Activated naive CD4-positive, alpha-beta T cell treated with anti-CD3 and anti-CD28 coated beads, Interleukin-2, amount 10 ng/mL, durations not matched to agents 7 days and 5 days (primary cell): Measurements from ENCODE around the gene WDR53.
"Not testable (repeated sequence)": the region's sequence is repeated elsewhere in the genome, so short reads cannot be mapped to it uniquely, and the experiment has no call there.

Source experiments
- CTCF ChIA-PET: fragments of 350-600 bp; sonication (Branson Sonifier 250); formaldehyde crosslinking; loops from one replicate; lab custom pipeline; 2021; ENCODE audit warnings: antibody characterized with exemption; lab: Charles Lee
- DNase-seq: peaks from one replicate; pipeline ENCODE4 v3.0.0-alpha.2; 2020
- H3K27ac Mint-ChIP-seq: one replicate; pipeline ENCODE4 v1.8.0; 2021; ENCODE audit warnings: mild to moderate bottlenecking, moderate library complexity, mixed read lengths
- H3K27me3 Mint-ChIP-seq: one replicate; pipeline ENCODE4 v1.8.0; 2021; ENCODE audit warnings: mild to moderate bottlenecking, mixed read lengths
- H3K36me3 Mint-ChIP-seq: one replicate; pipeline ENCODE4 v1.8.0; 2021; ENCODE audit warnings: mixed read lengths
- H3K4me1 Mint-ChIP-seq: one replicate; pipeline ENCODE4 v1.8.0; 2021; ENCODE audit warnings: mixed read lengths
- H3K4me3 Mint-ChIP-seq: one replicate; pipeline ENCODE4 v1.8.0; 2021; ENCODE audit warnings: mild to moderate bottlenecking, moderate library complexity, mixed read lengths
- H3K9me3 Mint-ChIP-seq: one replicate; pipeline ENCODE4 v1.8.0; 2021; ENCODE audit warnings: mixed read lengths

WDR53 gene

DNA sequence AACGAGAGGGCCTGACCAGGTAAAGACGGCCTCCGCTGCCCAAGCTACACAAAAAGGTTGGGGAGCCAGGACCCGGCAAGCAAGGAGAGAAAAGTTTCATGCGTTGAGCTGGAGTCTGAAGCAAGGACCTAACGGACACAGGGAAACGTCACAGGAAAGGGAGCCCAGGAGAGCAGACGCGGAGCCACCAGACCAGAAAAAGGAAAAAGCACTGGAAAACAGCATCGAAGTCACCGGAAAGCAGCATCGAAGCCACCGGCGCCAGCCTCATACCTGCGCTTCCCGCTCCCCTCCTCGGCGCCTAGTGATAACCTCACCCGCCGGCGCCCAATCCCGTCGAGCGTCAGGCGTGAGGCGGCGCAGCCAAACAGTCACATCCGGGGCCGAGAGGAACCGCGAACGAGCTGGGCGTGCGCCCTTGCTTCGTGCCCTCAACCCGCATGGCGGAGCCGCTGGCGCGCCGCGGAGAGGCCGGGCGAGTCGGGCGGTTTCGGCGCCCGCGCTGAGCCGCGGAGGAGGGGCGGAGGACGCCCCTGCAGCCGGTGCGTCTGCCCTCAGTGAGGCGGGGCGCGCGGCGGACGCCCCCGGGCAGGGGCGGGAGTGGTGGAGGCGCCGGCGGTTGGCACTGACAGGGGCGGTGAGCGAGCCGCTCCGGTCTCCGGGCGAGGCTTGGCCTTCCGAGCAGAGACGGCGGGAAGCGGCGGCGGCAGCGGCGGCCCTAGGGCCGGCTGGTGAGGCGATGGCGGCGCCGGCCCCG lies at the start of gene WDR53, which contains the start of gene FBXO45:
TSS of gene WDR53 (minus strand) at position 309 of the 757 bp plus-strand sequence. CDS start 7,079 bp downstream, outside the sequence.
TSS of gene FBXO45 (plus strand) at position 415 of the 757 bp plus-strand sequence. CDS start at position 740, 325 bp downstream.
- H3K36me3 Mint-ChIP-seq, result peaks cover 16% of the 10 kb centered on the region
- H3K27me3 Mint-ChIP-seq, result peaks cover 3% of the 10 kb centered on the region
- H3K9me3 Mint-ChIP-seq, result no peaks in the 10 kb centered on the region
- H3K27ac Mint-ChIP-seq, result peak within 1 kb of the TSS; percentile 97
- peak within 1 kb of the TSS; percentile 95 for H3K4me3 Mint-ChIP-seq
- CTCF ChIA-PET, result interaction anchor here (0.6 to 2.4 kb wide), 4 partner anchors 32 to 129 kb away, joined by 3 to 16 read pairs (median 3); no protein-coding TSS in a partner anchor
- DNase-seq, result peak; percentile 97
- peaks cover 55% of the 10 kb centered on the region for H3K4me1 Mint-ChIP-seq

DNA sequence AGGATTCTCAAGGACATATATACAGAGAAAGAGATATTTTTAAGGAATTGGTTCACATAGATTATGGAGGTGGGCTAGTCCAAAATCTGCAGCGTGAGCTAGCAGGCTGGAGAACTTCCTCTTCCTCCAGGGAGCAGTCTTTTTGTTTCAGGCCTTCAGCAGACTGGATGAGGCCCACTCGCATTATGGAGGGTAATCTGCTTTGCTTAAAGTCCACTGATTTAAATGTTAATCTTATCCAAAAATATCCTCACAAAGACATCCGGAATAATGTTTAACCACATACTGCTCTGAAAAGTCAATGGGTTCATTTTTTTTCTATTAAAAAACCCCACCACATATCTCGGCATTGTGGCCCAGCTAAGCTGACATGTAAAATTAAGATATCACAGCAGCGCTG lies 48.9 kb upstream of the WDR53 start:
- Mint-ChIP-seq H3K4me3 (no peak overlapping the region), H3K27ac (no peak overlapping the region), H3K4me1 (peaks cover 36% of the 10 kb centered on the region), H3K27me3 (no peaks in the 10 kb centered on the region), H3K9me3 (no peaks in the 10 kb centered on the region), H3K36me3 (no peaks in the 10 kb centered on the region)
- DNase-seq, result no peak
- CTCF ChIA-PET, result no interaction called here

DNA sequence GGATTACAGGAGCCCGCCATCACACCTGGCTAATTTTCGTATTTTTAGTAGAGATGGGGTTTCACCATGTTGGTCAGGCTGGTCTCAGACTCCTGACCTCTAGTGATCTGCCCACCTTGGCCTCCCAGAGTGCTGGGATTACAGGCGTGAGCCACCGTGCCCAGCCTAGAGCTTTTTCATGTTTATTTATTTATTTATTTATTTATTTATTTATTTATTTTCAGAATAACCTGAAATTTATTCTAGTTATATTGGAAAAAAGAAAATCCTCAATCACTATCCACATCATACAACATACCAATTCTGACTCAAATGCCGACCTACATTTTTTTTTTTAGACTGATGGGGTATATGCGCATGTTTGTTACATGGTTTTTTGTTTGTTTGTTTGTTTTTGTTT lies 46.9 kb upstream of the WDR53 start:
- not testable (repeated sequence) for H3K36me3 Mint-ChIP-seq, H3K9me3 Mint-ChIP-seq, H3K27me3 Mint-ChIP-seq, H3K27ac Mint-ChIP-seq, H3K4me3 Mint-ChIP-seq, DNase-seq
- H3K4me1 Mint-ChIP-seq, result peaks cover 45% of the 10 kb centered on the region
- CTCF ChIA-PET, result interaction anchor here (0.7 kb wide), 1 partner anchor 297 kb away, joined by 3 read pairs; the partner anchor contains the start of gene DYNLT2B

DNA sequence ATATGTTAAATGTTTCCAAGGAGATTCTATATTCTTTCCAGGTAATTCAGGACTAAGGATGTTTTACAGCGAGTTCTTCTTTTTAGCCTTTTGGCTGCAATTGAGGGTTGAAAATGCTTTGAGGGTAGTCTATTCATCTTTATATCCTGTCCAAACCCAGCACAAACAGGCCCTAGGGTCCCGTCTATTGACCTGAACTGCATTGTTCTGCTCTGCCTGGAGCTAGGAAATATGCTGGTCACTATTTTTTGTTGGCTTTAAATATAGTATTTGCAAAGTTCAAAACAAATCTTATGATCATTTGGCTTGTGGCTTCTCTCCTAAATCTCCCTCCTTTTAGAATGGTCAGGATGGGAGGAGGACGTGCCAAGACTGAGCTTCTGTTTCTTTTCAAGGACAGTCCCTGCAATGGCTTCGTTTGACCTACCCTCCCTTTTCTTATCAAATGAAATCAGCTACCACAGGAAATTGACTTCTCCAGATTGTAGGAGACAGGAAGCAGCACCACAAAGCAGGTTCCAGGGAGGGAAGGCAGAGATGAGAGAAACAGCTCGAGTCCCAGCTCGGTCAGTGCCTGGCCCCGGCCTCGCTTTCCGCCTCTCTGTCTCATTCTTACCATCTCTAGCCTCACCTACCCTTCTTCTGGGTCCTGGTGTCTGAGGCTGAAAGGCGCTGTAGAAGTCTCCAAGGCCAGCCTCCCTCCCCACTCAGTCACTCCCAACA lies 43.6 kb upstream of the WDR53 start:
- peak overlapping the region; percentile 43 for H3K4me3 Mint-ChIP-seq
- peak overlapping the region; percentile 86 for H3K27ac Mint-ChIP-seq
- peaks cover 3% of the 10 kb centered on the region for H3K36me3 Mint-ChIP-seq
- no peaks in the 10 kb centered on the region for H3K9me3 Mint-ChIP-seq
- H3K27me3 Mint-ChIP-seq, result peaks cover 5% of the 10 kb centered on the region
- DNase-seq, result peak; percentile 47
- peaks cover 46% of the 10 kb centered on the region for H3K4me1 Mint-ChIP-seq
- CTCF ChIA-PET, result interaction anchor here (0.8 to 2.7 kb wide), 9 partner anchors 18 to 192 kb away, joined by 3 to 23 read pairs (median 5); partner anchors contain the start of gene NRROS

DNA sequence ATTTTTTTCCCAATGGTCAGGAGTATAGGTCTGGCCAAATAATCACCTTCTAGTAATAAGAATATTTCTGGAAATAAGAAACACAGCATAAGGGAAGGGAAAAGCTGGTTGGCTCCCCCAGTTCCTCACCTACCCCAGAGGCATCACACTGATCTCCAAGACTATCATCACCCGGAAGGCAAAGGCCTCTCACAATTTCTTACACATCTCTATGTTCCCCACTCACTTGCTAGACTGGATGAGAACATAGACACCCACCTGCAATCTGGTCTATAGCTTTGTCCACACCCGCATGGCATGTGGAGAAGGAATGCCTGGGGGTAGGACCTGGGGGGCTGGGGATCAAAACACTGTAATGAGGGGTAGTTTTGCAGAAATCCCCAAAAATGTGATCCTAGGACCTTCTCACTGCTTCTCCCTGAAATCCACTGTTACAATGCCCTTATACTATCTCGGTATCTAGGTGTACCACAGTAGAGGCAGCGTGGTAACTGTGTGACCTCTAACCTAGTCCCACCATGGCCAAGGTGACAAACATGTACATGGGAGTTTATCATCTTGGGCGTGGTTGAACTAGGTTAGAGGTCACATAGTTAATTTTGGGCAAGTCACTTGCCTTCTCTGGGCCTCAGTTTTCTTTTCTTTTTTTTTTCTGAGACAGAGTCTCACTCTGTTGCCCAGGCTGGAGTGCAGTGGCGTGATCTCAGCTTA lies 41.6 kb upstream of the WDR53 start:
- Mint-ChIP-seq H3K27ac (peak overlapping the region; percentile 89), H3K4me1 (peaks cover 43% of the 10 kb centered on the region), H3K27me3 (peaks cover 13% of the 10 kb centered on the region), H3K36me3 (peaks cover 3% of the 10 kb centered on the region), H3K9me3 (no peaks in the 10 kb centered on the region), H3K4me3 (peak overlapping the region; percentile 45)
- CTCF ChIA-PET, result interaction anchor here (0.8 to 4.8 kb wide), 23 partner anchors 11 to 332 kb away, joined by 3 to 115 read pairs (median 4); partner anchors contain the start of genes CEP19, NCBP2, PAK2 and PIGX
- no peak for DNase-seq

DNA sequence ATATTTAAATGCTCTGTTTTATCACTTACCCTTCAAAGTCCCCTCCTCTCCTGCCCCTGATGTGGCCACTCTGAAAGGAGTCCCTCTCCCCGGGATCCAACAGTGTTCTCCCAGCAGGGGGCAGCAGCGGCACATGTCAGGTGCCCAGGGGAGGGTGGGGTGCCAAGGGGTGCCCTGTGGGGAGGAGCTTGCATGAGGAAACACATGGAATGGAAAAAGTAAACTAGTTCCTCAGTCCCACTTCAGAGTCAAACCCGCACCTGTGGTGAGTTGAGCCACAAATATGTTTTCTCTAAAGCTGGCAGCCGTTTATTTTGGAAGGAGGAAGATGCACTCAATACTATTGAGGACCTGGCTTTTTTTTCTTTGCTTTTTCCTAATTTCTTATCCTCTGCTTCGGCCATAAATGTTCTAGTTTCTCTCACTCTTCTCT lies 41.0 kb upstream of the WDR53 start:
- H3K36me3 Mint-ChIP-seq, result peaks cover 3% of the 10 kb centered on the region
- CTCF ChIA-PET, result interaction anchor here (0.7 to 4.8 kb wide), 23 partner anchors 11 to 333 kb away, joined by 3 to 115 read pairs (median 4); partner anchors contain the start of genes CEP19, NCBP2, PAK2 and PIGX

DNA sequence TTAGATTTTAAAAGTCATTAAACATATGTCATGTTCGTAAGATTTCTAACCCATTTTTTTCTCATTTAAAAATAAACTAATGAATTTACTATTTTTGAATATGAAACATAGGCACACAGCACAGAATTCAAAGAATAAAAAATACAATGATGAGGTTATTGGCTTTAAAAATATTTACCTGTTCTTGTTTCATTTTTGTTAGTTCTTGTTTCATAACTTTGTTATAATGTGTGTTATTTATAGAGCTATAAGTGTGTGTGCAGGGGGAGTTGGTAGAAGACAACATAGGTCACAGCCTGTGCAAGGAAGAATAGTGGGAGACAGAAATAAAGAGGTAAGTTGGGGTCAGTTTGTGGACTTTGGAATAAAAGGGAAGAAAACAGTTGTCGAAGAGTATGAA lies 40.3 kb upstream of the WDR53 start:
- H3K9me3 Mint-ChIP-seq, result no peaks in the 10 kb centered on the region
- no peak for DNase-seq
- H3K27ac Mint-ChIP-seq, result no peak overlapping the region
- CTCF ChIA-PET, result interaction anchor here (0.7 to 4.8 kb wide), 18 partner anchors 10 to 361 kb away, joined by 3 to 115 read pairs (median 4); partner anchors contain the start of genes CEP19, NCBP2, PAK2 and PIGX
- peaks cover 47% of the 10 kb centered on the region for H3K4me1 Mint-ChIP-seq
- no peak overlapping the region for H3K4me3 Mint-ChIP-seq
- peaks cover 3% of the 10 kb centered on the region for H3K36me3 Mint-ChIP-seq
- peaks cover 13% of the 10 kb centered on the region for H3K27me3 Mint-ChIP-seq

More for the DNA sequence above, 41.0 kb upstream of the WDR53 start:
- Mint-ChIP-seq H3K9me3 (no peaks in the 10 kb centered on the region), H3K4me1 (peaks cover 48% of the 10 kb centered on the region), H3K27ac (peak overlapping the region; percentile 89), H3K4me3 (peak overlapping the region; percentile 45), H3K27me3 (peaks cover 13% of the 10 kb centered on the region)
- peak; percentile 96 for DNase-seq

DNA sequence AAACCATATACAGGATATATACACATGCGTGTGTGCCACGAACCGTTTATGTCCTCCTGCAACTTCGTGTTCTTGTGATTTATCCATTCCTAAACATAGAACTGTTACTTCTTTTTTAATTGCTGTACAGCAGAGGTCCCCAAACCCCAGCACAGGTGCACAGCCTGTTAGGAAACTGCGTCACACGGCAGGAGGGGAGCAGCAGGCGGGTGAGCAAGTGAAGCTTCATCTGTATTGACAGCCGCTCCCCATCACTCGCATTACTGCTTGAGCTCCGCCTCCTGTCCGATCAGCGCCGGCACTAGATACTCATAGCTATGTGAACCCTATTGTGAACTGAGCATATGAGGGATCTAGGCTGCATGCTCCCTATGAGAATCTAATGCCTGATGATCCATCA lies 36.2 kb upstream of the WDR53 start:
- Mint-ChIP-seq H3K36me3 (peaks cover 3% of the 10 kb centered on the region), H3K4me1 (peaks cover 17% of the 10 kb centered on the region), H3K9me3 (peaks cover 2% of the 10 kb centered on the region), H3K27me3 (peaks cover 19% of the 10 kb centered on the region), H3K27ac (no peak overlapping the region), H3K4me3 (no peak overlapping the region)
- DNase-seq, result peak; percentile 83
- CTCF ChIA-PET, result interaction anchor here (0.7 to 2.9 kb wide), 9 partner anchors 9 to 351 kb away, joined by 3 to 23 read pairs (median 3); partner anchors contain the start of gene NRROS

DNA sequence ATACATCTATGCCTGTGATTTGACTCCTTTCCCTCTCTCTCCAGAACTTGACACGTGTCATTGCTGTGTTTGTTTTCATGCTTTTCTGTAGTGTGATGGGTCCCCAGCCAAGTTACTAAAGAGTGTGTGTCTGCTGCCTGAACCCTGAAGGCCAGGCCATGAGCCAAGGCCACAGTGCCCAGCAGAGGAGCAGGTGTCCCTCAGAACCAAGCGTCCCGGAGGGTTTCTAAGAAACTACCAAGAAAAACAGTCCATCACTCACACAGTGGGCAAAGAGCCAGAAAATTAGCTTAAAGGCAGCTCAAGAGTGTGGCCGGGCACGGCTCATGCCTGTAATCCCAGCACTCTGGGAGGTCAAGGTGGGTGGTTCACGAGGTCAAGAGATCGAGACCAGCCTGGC lies 35.3 kb upstream of the WDR53 start:
- no peak for DNase-seq
- Mint-ChIP-seq H3K9me3 (peaks cover 2% of the 10 kb centered on the region), H3K27me3 (peaks cover 16% of the 10 kb centered on the region), H3K4me3 (no peak overlapping the region), H3K27ac (no peak overlapping the region), H3K36me3 (peaks cover under 1% of the 10 kb centered on the region), H3K4me1 (peaks cover 11% of the 10 kb centered on the region)
- CTCF ChIA-PET, result interaction anchor here (1.4 to 2.9 kb wide), 5 partner anchors 37 to 350 kb away, joined by 3 to 23 read pairs (median 6); partner anchors contain the start of gene NRROS

DNA sequence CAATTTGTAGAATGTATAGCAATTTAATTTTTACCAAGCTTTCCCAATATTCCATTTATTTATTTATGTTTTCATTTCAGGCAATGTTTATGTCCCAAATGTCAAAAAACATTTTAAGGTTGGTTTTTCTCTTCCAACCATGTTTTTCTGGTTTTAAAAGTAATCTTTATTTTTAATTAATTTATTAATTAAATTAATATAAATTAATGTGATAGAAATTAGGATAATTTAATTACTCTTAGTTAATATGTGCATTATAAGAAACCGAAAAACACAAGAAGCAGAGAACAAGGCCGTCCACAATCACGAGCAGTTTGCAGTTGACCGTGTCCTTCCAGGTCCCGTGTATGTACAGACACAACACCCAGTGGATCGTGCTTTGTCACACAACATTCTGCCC lies 34.3 kb upstream of the WDR53 start:
- no peak overlapping the region for H3K27ac Mint-ChIP-seq
- H3K4me1 Mint-ChIP-seq, result peaks cover 21% of the 10 kb centered on the region
- peaks cover 26% of the 10 kb centered on the region for H3K27me3 Mint-ChIP-seq
- H3K9me3 Mint-ChIP-seq, result peaks cover 5% of the 10 kb centered on the region
- CTCF ChIA-PET, result interaction anchor here (1.1 kb wide), 1 partner anchor 74 kb away, joined by 3 read pairs; no protein-coding TSS in a partner anchor
- H3K36me3 Mint-ChIP-seq, result peaks cover 5% of the 10 kb centered on the region
- no peak for DNase-seq
- H3K4me3 Mint-ChIP-seq, result no peak overlapping the region

DNA sequence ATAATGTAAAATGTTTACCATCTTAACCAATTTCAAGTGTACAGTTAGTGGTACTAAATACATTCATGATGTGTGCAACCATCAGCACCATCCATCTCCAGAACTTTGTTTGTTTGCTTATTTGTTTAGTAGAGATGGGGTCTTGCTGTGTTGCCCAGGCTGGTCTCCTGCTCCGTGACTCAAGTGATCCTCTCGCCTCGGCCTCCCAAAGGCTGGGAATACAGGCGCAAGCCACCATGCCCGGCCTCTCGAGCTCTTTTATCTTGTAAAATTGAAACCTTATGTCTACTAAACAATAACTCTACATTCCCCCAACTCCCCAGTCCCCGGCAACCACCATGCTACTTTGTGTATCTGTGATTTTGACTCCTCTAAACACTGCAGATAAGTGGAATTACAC lies 32.0 kb upstream of the WDR53 start:
- CTCF ChIA-PET, result no interaction called here
- H3K4me3 Mint-ChIP-seq, result no peak overlapping the region
- H3K36me3 Mint-ChIP-seq, result peaks cover 5% of the 10 kb centered on the region
- DNase-seq, result no peak
- peaks cover 36% of the 10 kb centered on the region for H3K27me3 Mint-ChIP-seq
- no peak overlapping the region for H3K27ac Mint-ChIP-seq
- H3K9me3 Mint-ChIP-seq, result peaks cover 5% of the 10 kb centered on the region
- H3K4me1 Mint-ChIP-seq, result peaks cover 21% of the 10 kb centered on the region

DNA sequence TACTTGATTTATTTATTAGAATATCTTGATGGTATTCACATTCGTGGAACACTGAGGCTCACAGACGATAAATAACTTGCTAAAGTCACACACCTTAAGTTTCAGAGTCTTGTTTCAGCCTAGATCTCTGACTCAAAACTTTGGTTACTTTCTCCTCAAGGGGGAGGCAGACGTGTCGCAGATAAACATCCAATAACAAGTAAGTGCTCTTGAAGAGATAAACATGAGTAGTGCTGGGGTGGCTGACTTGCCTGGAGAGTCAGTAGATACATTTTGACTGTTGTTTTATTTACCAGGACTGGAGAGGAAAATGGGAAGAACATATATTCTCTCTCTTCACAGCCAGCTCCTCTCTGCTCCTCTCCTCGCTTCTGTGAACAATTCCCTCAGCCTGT lies 31.4 kb upstream of the WDR53 start:
- no peak for DNase-seq
- Mint-ChIP-seq H3K27ac (no peak overlapping the region), H3K9me3 (peaks cover 5% of the 10 kb centered on the region), H3K4me3 (no peak overlapping the region), H3K4me1 (peaks cover 20% of the 10 kb centered on the region), H3K36me3 (peaks cover 5% of the 10 kb centered on the region), H3K27me3 (peaks cover 37% of the 10 kb centered on the region)
- CTCF ChIA-PET, result no interaction called here
